ELR (cell line): ENCODE measurements around the gene ZBTB7C.

Experiments
- DNase-seq: peaks from one replicate; pipeline ENCODE4 v3.0.0-alpha.2; 2015; ENCODE audit warnings: low read depth

ZBTB7C gene

GRCh38 chr18:48085781-48086487, 323.2 kb downstream of the ZBTB7C start:
- no peak for DNase-seq

- DNase-seq, result no peak
Measured at GRCh38 chr18:48084858-48085257, 324.3 kb downstream of the ZBTB7C start.

- DNase-seq, result no peak
Measured at GRCh38 chr18:48084041-48084757, 325.0 kb downstream of the ZBTB7C start.

GRCh38 chr18:48080546-48080945, 328.6 kb downstream of the ZBTB7C start:
- DNase-seq, result no peak

GRCh38 chr18:48079885-48080284, 329.3 kb downstream of the ZBTB7C start:
- no peak for DNase-seq

- no peak for DNase-seq
Measured at GRCh38 chr18:48078448-48078847, 330.7 kb downstream of the ZBTB7C start.

GRCh38 chr18:48077291-48077690, 331.9 kb downstream of the ZBTB7C start:
- DNase-seq, result no peak

GRCh38 chr18:48076461-48076860, 332.7 kb downstream of the ZBTB7C start:
- DNase-seq, result no peak

GRCh38 chr18:48075707-48076093, 333.5 kb downstream of the ZBTB7C start:
- DNase-seq, result no peak

GRCh38 chr18:48074929-48075706, 334.1 kb downstream of the ZBTB7C start:
- no peak for DNase-seq

- DNase-seq, result no peak
Measured at GRCh38 chr18:48073211-48073930, 335.8 kb downstream of the ZBTB7C start.

- no peak for DNase-seq
Measured at GRCh38 chr18:48072428-48073204, 336.6 kb downstream of the ZBTB7C start.

GRCh38 chr18:48068916-48069445, 340.2 kb downstream of the ZBTB7C start:
- no peak for DNase-seq

- no peak for DNase-seq
Measured at GRCh38 chr18:48066225-48066652, 342.9 kb downstream of the ZBTB7C start.

- no peak for DNase-seq
Measured at GRCh38 chr18:48065601-48065995, 343.6 kb downstream of the ZBTB7C start.

GRCh38 chr18:48064978-48065600, 344.1 kb downstream of the ZBTB7C start:
- no peak for DNase-seq

- DNase-seq, result peak; percentile 3
Measured at GRCh38 chr18:48061781-48062570, 347.2 kb downstream of the ZBTB7C start.

- no peak for DNase-seq
Measured at GRCh38 chr18:48060970-48061369, 348.2 kb downstream of the ZBTB7C start.

- no peak for DNase-seq
Measured at GRCh38 chr18:48060346-48060745, 348.8 kb downstream of the ZBTB7C start.
